H9 (cell line): ENCODE data around the gene TAOK3. TPM values are rescaled to one million over a fixed set of nuclear protein-coding genes. Genes with fewer than 3 reads are reported as not detected.

ENCODE experiments used
- DNase-seq: peaks from one replicate; pipeline ENCODE4 v3.0.0-alpha.2; 2017
- H2AFZ ChIP-seq: one replicate; pipeline ENCODE4 v1.6.1; 2013; ENCODE audit warnings: mild to moderate bottlenecking, low read length, control low read depth, moderate library complexity
- H2AK5ac ChIP-seq: 2 replicates; pipeline ENCODE4 v1.6.1; 2013; ENCODE audit warnings: low read length, control low read depth, mixed read lengths; ENCODE audit not compliant: insufficient read length
- H2BK120ac ChIP-seq: one replicate; pipeline ENCODE4 v1.6.1; 2013; ENCODE audit warnings: low read depth, mild to moderate bottlenecking, low read length, control low read depth, inconsistent platforms; ENCODE audit not compliant: poor library complexity, severe bottlenecking
- H2BK12ac ChIP-seq: 2 replicates; pipeline ENCODE4 v1.6.1; 2013; ENCODE audit warnings: low read length, control low read depth, mixed read lengths, low read depth; ENCODE audit not compliant: insufficient read length
- H2BK15ac ChIP-seq: 2 replicates; pipeline ENCODE4 v1.6.1; 2013; ENCODE audit warnings: low read depth, low read length, control low read depth
- H2BK20ac ChIP-seq: one replicate; pipeline ENCODE4 v1.6.1; 2013; ENCODE audit warnings: low read depth, mild to moderate bottlenecking, low read length, control low read depth, inconsistent platforms; ENCODE audit not compliant: poor library complexity, severe bottlenecking
- H2BK5ac ChIP-seq: 2 replicates; pipeline ENCODE4 v1.6.1; 2013; ENCODE audit warnings: low read length, control low read depth, mixed read lengths; ENCODE audit not compliant: insufficient read length
- H3K14ac ChIP-seq: 2 replicates; pipeline ENCODE4 v1.6.1; 2013; ENCODE audit warnings: low read length, control low read depth; ENCODE audit not compliant: insufficient read depth
- H3K18ac ChIP-seq: 2 replicates; pipeline ENCODE4 v1.6.1; 2013; ENCODE audit warnings: low read depth, mild to moderate bottlenecking, mixed read lengths, low read length, control low read depth; ENCODE audit not compliant: insufficient read length
- H3K23ac ChIP-seq: 2 replicates; pipeline ENCODE4 v1.6.1; 2013; ENCODE audit warnings: low read length, control low read depth, mixed read lengths, low read depth; ENCODE audit not compliant: insufficient read length
- H3K23me2 ChIP-seq: 2 replicates; pipeline ENCODE4 v1.6.1; 2013; ENCODE audit warnings: low read depth, mild to moderate bottlenecking, mixed read lengths, low read length, control low read depth; ENCODE audit not compliant: insufficient read length, poor library complexity, severe bottlenecking
- H3K27ac ChIP-seq: 2 replicates; pipeline ENCODE4 v1.5.1; 2013; ENCODE audit warnings: low read length, control low read depth, mixed read lengths, low read depth; ENCODE audit not compliant: insufficient read length
- H3K27me3 ChIP-seq: 2 replicates; pipeline ENCODE4 v1.6.1; 2013; ENCODE audit warnings: low read length, control low read depth, inconsistent platforms; ENCODE audit not compliant: insufficient read depth
- H3K4ac ChIP-seq: 2 replicates; pipeline ENCODE4 v1.6.1; 2013; ENCODE audit warnings: low read depth, mild to moderate bottlenecking, control low read depth, inconsistent platforms, low read length, moderate library complexity
- H3K4me1 ChIP-seq: 2 replicates; pipeline ENCODE4 v1.6.1; 2013; ENCODE audit warnings: low read length, control low read depth, inconsistent platforms; ENCODE audit not compliant: insufficient read depth
- H3K4me2 ChIP-seq: 2 replicates; pipeline ENCODE4 v1.6.1; 2013; ENCODE audit warnings: low read length, control low read depth, mixed read lengths; ENCODE audit not compliant: insufficient read length, insufficient read depth
- H3K56ac ChIP-seq: 2 replicates; pipeline ENCODE4 v1.6.1; 2013; ENCODE audit warnings: low read depth, mild to moderate bottlenecking, mixed read lengths, low read length, control low read depth; ENCODE audit not compliant: insufficient read length
- H3K79me1 ChIP-seq: 2 replicates; pipeline ENCODE4 v1.6.1; 2013; ENCODE audit warnings: low read depth, mild to moderate bottlenecking, moderate library complexity, low read length, control low read depth, inconsistent platforms; ENCODE audit not compliant: insufficient read depth, poor library complexity, severe bottlenecking
- H3K79me2 ChIP-seq: 2 replicates; pipeline ENCODE4 v1.6.1; 2013; ENCODE audit warnings: low read length, control low read depth, inconsistent platforms; ENCODE audit not compliant: insufficient read depth
- H3K9ac ChIP-seq: 2 replicates; pipeline ENCODE4 v1.6.1; 2013; ENCODE audit warnings: low read length, control low read depth, mixed read lengths; ENCODE audit not compliant: insufficient read length; ENCODE audit errors: extremely low read depth
- H3K9me3 ChIP-seq: one replicate; pipeline ENCODE4 v1.6.1; 2013; ENCODE audit warnings: low read depth, low read length, inconsistent platforms; ENCODE audit not compliant: control insufficient read depth
- H3T11ph ChIP-seq: one replicate; pipeline ENCODE4 v1.6.1; 2013; ENCODE audit warnings: mild to moderate bottlenecking, low read length, control low read depth, inconsistent platforms
- H4K20me1 ChIP-seq: one replicate; pipeline ENCODE4 v1.6.1; 2013; ENCODE audit not compliant: control insufficient read depth, insufficient read length, insufficient read depth
- H4K5ac ChIP-seq: 2 replicates; pipeline ENCODE4 v1.6.1; 2013; ENCODE audit warnings: low read depth, mild to moderate bottlenecking, mixed read lengths, low read length, control low read depth; ENCODE audit not compliant: insufficient read length
- H4K8ac ChIP-seq: replicated peaks from 2 replicates; pipeline ENCODE4 v1.6.1; 2013; ENCODE audit warnings: low read length, control low read depth, mixed read lengths, low read depth; ENCODE audit not compliant: insufficient read length
- H4K91ac ChIP-seq: 2 replicates; pipeline ENCODE4 v1.6.1; 2013; ENCODE audit warnings: low read depth, mild to moderate bottlenecking, moderate library complexity, mixed read lengths, low read length, control low read depth; ENCODE audit not compliant: insufficient read length
- H3K27ac Mint-ChIP-seq, 3 experiments: 2 replicates in 2 of 3; 3 replicates in 1 of 3; pipeline ENCODE4 v1.8.0; 2020 to 2021; ENCODE audit warnings: mixed read lengths in 3 of 3, mild to moderate bottlenecking in 1 of 3, moderate library complexity in 1 of 3
- H3K27me3 Mint-ChIP-seq: 2 replicates; pipeline ENCODE4 v1.8.0; 2021; ENCODE audit warnings: low read depth, mild to moderate bottlenecking, moderate library complexity, mixed read lengths
- H3K36me3 Mint-ChIP-seq, 3 experiments: 2 replicates in 2 of 3; 3 replicates in 1 of 3; pipeline ENCODE4 v1.8.0; 2020 to 2021; ENCODE audit warnings: low read depth in 3 of 3, mixed read lengths in 3 of 3; ENCODE audit not compliant: insufficient read depth in 1 of 3
- H3K4me1 Mint-ChIP-seq, 2 experiments: 2 replicates each; pipeline ENCODE4 v1.8.0; 2020; ENCODE audit warnings: mixed read lengths in 2 of 2
- H3K4me3 Mint-ChIP-seq, 2 experiments: 2 replicates in 1 of 2; 3 replicates in 1 of 2; pipeline ENCODE4 v1.8.0; 2020 to 2021; ENCODE audit warnings: mild to moderate bottlenecking in 2 of 2, mixed read lengths in 2 of 2, moderate library complexity in 1 of 2
- H3K9me3 Mint-ChIP-seq, 2 experiments: 2 replicates in 1 of 2; 3 replicates in 1 of 2; pipeline ENCODE4 v1.8.0; 2020; ENCODE audit warnings: mild to moderate bottlenecking in 2 of 2, mixed read lengths in 2 of 2, moderate library complexity in 1 of 2
- CTCF ChIP-seq: fragments of 200-600 bp; sonication (generic); conservative IDR thresholded peaks from 3 replicates; pipeline ENCODE4 v1.8.0; 2021; ENCODE audit warnings: antibody characterized with exemption, mild to moderate bottlenecking
- WGBS: extraction: QIAGEN DNeasy Blood & Tissue Kit; methylation state at CpG from one replicate; pipeline ENCODE4 v1.1.7; 2013; ENCODE audit warnings: missing lambda C conversion rate, low lambda C conversion rate, mixed read lengths; ENCODE audit not compliant: insufficient read length; ENCODE audit errors: extremely low coverage; 5-methylcytosine and 5-hydroxymethylcytosine counted together
- total RNA-seq: library from RNA; stranded (reverse); gene quantifications from 2 replicates; pipeline ENCODE4 v1.2.1, GENCODE V29; 2021

The TAOK3 gene
- total RNA-seq, 1 experiment from 2014 or later, result 5.2 TPM

GRCh38 chr12:118417942-118418341, 45.2 kb upstream of the TAOK3 start:
- Histone ChIP-seq H3K4me1 (no peaks in the 10 kb centered on the region), H3K79me2 (no peaks in the 10 kb centered on the region), H4K20me1 (no peaks in the 10 kb centered on the region), H3K9me3 (no peaks in the 10 kb centered on the region), H3K4me2 (no peak overlapping the region), H3K4ac (no peak overlapping the region), H2BK15ac (no peak overlapping the region), H2BK5ac (no peak overlapping the region), H2AK5ac (no peak overlapping the region), H4K8ac (no peak overlapping the region), H2BK12ac (no peak overlapping the region), H2BK20ac (no peak overlapping the region), H3K56ac (no peak overlapping the region), H2AFZ (no peak overlapping the region), H3K27ac (no peak overlapping the region), H3K18ac (no peak overlapping the region), H3K14ac (no peak overlapping the region), H2BK120ac (no peak overlapping the region), H4K5ac (no peak overlapping the region), H4K91ac (no peak overlapping the region), H3K9ac (no peak overlapping the region), H3K79me1 (no peaks in the 10 kb centered on the region), H3K23ac (no peak overlapping the region), H3K27me3 (no peaks in the 10 kb centered on the region), H3T11ph (no peak overlapping the region), H3K23me2 (no peaks in the 10 kb centered on the region)
- Mint-ChIP-seq H3K9me3 (no peaks in the 10 kb centered on the region), H3K4me3 (no peak overlapping the region), H3K4me1 (peaks cover 0 to 2% of the 10 kb centered on the region in 2 experiments; a peak in 2 of 4 replicates), H3K27me3 (no peaks in the 10 kb centered on the region), H3K36me3 (peaks cover 36 to 53% (median 51%) of the 10 kb centered on the region in 3 experiments; a peak in 6 of 7 replicates), H3K27ac (no peak overlapping the region)
- no CpG with 5 or more reads among the region's 3 CpGs for WGBS
- DNase-seq, result no peak
- TF ChIP-seq CTCF, result no peak
